H9 (cell line): ENCODE results near the gene TRAK1. TPM values are rescaled to one million over a fixed set of nuclear protein-coding genes. Genes with fewer than 3 reads are reported as not detected.

ENCODE experiments used
- DNase-seq: peaks from one replicate; pipeline ENCODE4 v3.0.0-alpha.2; 2017
- H2AFZ ChIP-seq: one replicate; pipeline ENCODE4 v1.6.1; 2013; ENCODE audit warnings: mild to moderate bottlenecking, low read length, control low read depth, moderate library complexity
- H2AK5ac ChIP-seq: 2 replicates; pipeline ENCODE4 v1.6.1; 2013; ENCODE audit warnings: low read length, control low read depth, mixed read lengths; ENCODE audit not compliant: insufficient read length
- H2BK120ac ChIP-seq: one replicate; pipeline ENCODE4 v1.6.1; 2013; ENCODE audit warnings: low read depth, mild to moderate bottlenecking, low read length, control low read depth, inconsistent platforms; ENCODE audit not compliant: poor library complexity, severe bottlenecking
- H2BK12ac ChIP-seq: 2 replicates; pipeline ENCODE4 v1.6.1; 2013; ENCODE audit warnings: low read length, control low read depth, mixed read lengths, low read depth; ENCODE audit not compliant: insufficient read length
- H2BK15ac ChIP-seq: 2 replicates; pipeline ENCODE4 v1.6.1; 2013; ENCODE audit warnings: low read depth, low read length, control low read depth
- H2BK20ac ChIP-seq: one replicate; pipeline ENCODE4 v1.6.1; 2013; ENCODE audit warnings: low read depth, mild to moderate bottlenecking, low read length, control low read depth, inconsistent platforms; ENCODE audit not compliant: poor library complexity, severe bottlenecking
- H2BK5ac ChIP-seq: 2 replicates; pipeline ENCODE4 v1.6.1; 2013; ENCODE audit warnings: low read length, control low read depth, mixed read lengths; ENCODE audit not compliant: insufficient read length
- H3K14ac ChIP-seq: 2 replicates; pipeline ENCODE4 v1.6.1; 2013; ENCODE audit warnings: low read length, control low read depth; ENCODE audit not compliant: insufficient read depth
- H3K18ac ChIP-seq: 2 replicates; pipeline ENCODE4 v1.6.1; 2013; ENCODE audit warnings: low read depth, mild to moderate bottlenecking, mixed read lengths, low read length, control low read depth; ENCODE audit not compliant: insufficient read length
- H3K23ac ChIP-seq: 2 replicates; pipeline ENCODE4 v1.6.1; 2013; ENCODE audit warnings: low read length, control low read depth, mixed read lengths, low read depth; ENCODE audit not compliant: insufficient read length
- H3K23me2 ChIP-seq: 2 replicates; pipeline ENCODE4 v1.6.1; 2013; ENCODE audit warnings: low read depth, mild to moderate bottlenecking, mixed read lengths, low read length, control low read depth; ENCODE audit not compliant: insufficient read length, poor library complexity, severe bottlenecking
- H3K27ac ChIP-seq: 2 replicates; pipeline ENCODE4 v1.5.1; 2013; ENCODE audit warnings: low read length, control low read depth, mixed read lengths, low read depth; ENCODE audit not compliant: insufficient read length
- H3K27me3 ChIP-seq: 2 replicates; pipeline ENCODE4 v1.6.1; 2013; ENCODE audit warnings: low read length, control low read depth, inconsistent platforms; ENCODE audit not compliant: insufficient read depth
- H3K4ac ChIP-seq: 2 replicates; pipeline ENCODE4 v1.6.1; 2013; ENCODE audit warnings: low read depth, mild to moderate bottlenecking, control low read depth, inconsistent platforms, low read length, moderate library complexity
- H3K4me1 ChIP-seq: 2 replicates; pipeline ENCODE4 v1.6.1; 2013; ENCODE audit warnings: low read length, control low read depth, inconsistent platforms; ENCODE audit not compliant: insufficient read depth
- H3K4me2 ChIP-seq: 2 replicates; pipeline ENCODE4 v1.6.1; 2013; ENCODE audit warnings: low read length, control low read depth, mixed read lengths; ENCODE audit not compliant: insufficient read length, insufficient read depth
- H3K56ac ChIP-seq: 2 replicates; pipeline ENCODE4 v1.6.1; 2013; ENCODE audit warnings: low read depth, mild to moderate bottlenecking, mixed read lengths, low read length, control low read depth; ENCODE audit not compliant: insufficient read length
- H3K79me1 ChIP-seq: 2 replicates; pipeline ENCODE4 v1.6.1; 2013; ENCODE audit warnings: low read depth, mild to moderate bottlenecking, moderate library complexity, low read length, control low read depth, inconsistent platforms; ENCODE audit not compliant: insufficient read depth, poor library complexity, severe bottlenecking
- H3K79me2 ChIP-seq: 2 replicates; pipeline ENCODE4 v1.6.1; 2013; ENCODE audit warnings: low read length, control low read depth, inconsistent platforms; ENCODE audit not compliant: insufficient read depth
- H3K9ac ChIP-seq: 2 replicates; pipeline ENCODE4 v1.6.1; 2013; ENCODE audit warnings: low read length, control low read depth, mixed read lengths; ENCODE audit not compliant: insufficient read length; ENCODE audit errors: extremely low read depth
- H3K9me3 ChIP-seq: one replicate; pipeline ENCODE4 v1.6.1; 2013; ENCODE audit warnings: low read depth, low read length, inconsistent platforms; ENCODE audit not compliant: control insufficient read depth
- H3T11ph ChIP-seq: one replicate; pipeline ENCODE4 v1.6.1; 2013; ENCODE audit warnings: mild to moderate bottlenecking, low read length, control low read depth, inconsistent platforms
- H4K20me1 ChIP-seq: one replicate; pipeline ENCODE4 v1.6.1; 2013; ENCODE audit not compliant: control insufficient read depth, insufficient read length, insufficient read depth
- H4K5ac ChIP-seq: 2 replicates; pipeline ENCODE4 v1.6.1; 2013; ENCODE audit warnings: low read depth, mild to moderate bottlenecking, mixed read lengths, low read length, control low read depth; ENCODE audit not compliant: insufficient read length
- H4K8ac ChIP-seq: replicated peaks from 2 replicates; pipeline ENCODE4 v1.6.1; 2013; ENCODE audit warnings: low read length, control low read depth, mixed read lengths, low read depth; ENCODE audit not compliant: insufficient read length
- H4K91ac ChIP-seq: 2 replicates; pipeline ENCODE4 v1.6.1; 2013; ENCODE audit warnings: low read depth, mild to moderate bottlenecking, moderate library complexity, mixed read lengths, low read length, control low read depth; ENCODE audit not compliant: insufficient read length
- H3K27ac Mint-ChIP-seq, 3 experiments: 2 replicates in 2 of 3; 3 replicates in 1 of 3; pipeline ENCODE4 v1.8.0; 2020 to 2021; ENCODE audit warnings: mixed read lengths in 3 of 3, mild to moderate bottlenecking in 1 of 3, moderate library complexity in 1 of 3
- H3K27me3 Mint-ChIP-seq: 2 replicates; pipeline ENCODE4 v1.8.0; 2021; ENCODE audit warnings: low read depth, mild to moderate bottlenecking, moderate library complexity, mixed read lengths
- H3K36me3 Mint-ChIP-seq, 3 experiments: 2 replicates in 2 of 3; 3 replicates in 1 of 3; pipeline ENCODE4 v1.8.0; 2020 to 2021; ENCODE audit warnings: low read depth in 3 of 3, mixed read lengths in 3 of 3; ENCODE audit not compliant: insufficient read depth in 1 of 3
- H3K4me1 Mint-ChIP-seq, 2 experiments: 2 replicates each; pipeline ENCODE4 v1.8.0; 2020; ENCODE audit warnings: mixed read lengths in 2 of 2
- H3K4me3 Mint-ChIP-seq, 2 experiments: 2 replicates in 1 of 2; 3 replicates in 1 of 2; pipeline ENCODE4 v1.8.0; 2020 to 2021; ENCODE audit warnings: mild to moderate bottlenecking in 2 of 2, mixed read lengths in 2 of 2, moderate library complexity in 1 of 2
- H3K9me3 Mint-ChIP-seq, 2 experiments: 2 replicates in 1 of 2; 3 replicates in 1 of 2; pipeline ENCODE4 v1.8.0; 2020; ENCODE audit warnings: mild to moderate bottlenecking in 2 of 2, mixed read lengths in 2 of 2, moderate library complexity in 1 of 2
- CTCF ChIP-seq: fragments of 200-600 bp; sonication (generic); conservative IDR thresholded peaks from 3 replicates; pipeline ENCODE4 v1.8.0; 2021; ENCODE audit warnings: antibody characterized with exemption, mild to moderate bottlenecking
- WGBS: extraction: QIAGEN DNeasy Blood & Tissue Kit; methylation state at CpG from one replicate; pipeline ENCODE4 v1.1.7; 2013; ENCODE audit warnings: missing lambda C conversion rate, low lambda C conversion rate, mixed read lengths; ENCODE audit not compliant: insufficient read length; ENCODE audit errors: extremely low coverage; 5-methylcytosine and 5-hydroxymethylcytosine counted together
- total RNA-seq: library from RNA; stranded (reverse); gene quantifications from 2 replicates; pipeline ENCODE4 v1.2.1, GENCODE V29; 2021

Gene TRAK1
- total RNA-seq, 1 experiment from 2014 or later = 34.2 TPM

DNA sequence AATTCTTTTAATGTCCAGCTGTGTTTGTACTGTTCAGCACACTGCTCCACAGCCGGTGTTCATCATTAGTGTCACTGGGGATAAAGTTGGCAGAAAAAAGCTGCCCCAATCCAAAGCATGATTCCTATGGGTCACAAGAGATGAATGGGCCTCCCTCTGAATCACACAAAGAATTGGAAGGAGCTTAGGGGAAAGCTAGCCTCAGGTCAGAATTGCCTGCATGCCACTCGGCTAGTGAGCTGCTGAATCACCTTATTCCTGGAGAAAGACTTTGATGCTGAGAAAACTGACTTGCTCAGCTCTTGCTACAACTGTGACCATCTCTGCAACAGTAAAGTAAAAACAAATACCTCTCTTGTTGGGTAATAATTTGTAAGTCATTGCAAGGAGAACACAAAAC lies 171.4 kb downstream of the TRAK1 start:
- no peak overlapping the region for H2BK20ac ChIP-seq
- no peak overlapping the region for H3K14ac ChIP-seq
- H2BK15ac ChIP-seq = no peak overlapping the region
- H3K27me3 ChIP-seq = peaks cover 14% of the 10 kb centered on the region; the same call in 1 of the 2 replicates
- H3K23ac ChIP-seq = no peak overlapping the region
- H3K9me3 Mint-ChIP-seq = peaks cover 4 to 5% of the 10 kb centered on the region in 2 experiments; a peak in 3 of 5 replicates
- peaks cover 77% of the 10 kb centered on the region for H3K27me3 Mint-ChIP-seq
- H2BK12ac ChIP-seq = no peak overlapping the region
- no peak overlapping the region for H2AFZ ChIP-seq
- no peaks in the 10 kb centered on the region for H3K79me2 ChIP-seq
- H3K4me1 ChIP-seq = no peaks in the 10 kb centered on the region
- H2BK5ac ChIP-seq = no peak overlapping the region
- H3K4me3 Mint-ChIP-seq = no peak overlapping the region
- no peak overlapping the region for H2AK5ac ChIP-seq
- no peaks in the 10 kb centered on the region for H3K79me1 ChIP-seq
- no peak for DNase-seq
- no peak overlapping the region for H3K27ac ChIP-seq
- H3K36me3 Mint-ChIP-seq = peaks cover 0 to 5% (median 0%) of the 10 kb centered on the region in 3 experiments; a peak in 1 of 7 replicates
- H3K9ac ChIP-seq = no peak overlapping the region
- H3K4me2 ChIP-seq = no peak overlapping the region
- H2BK120ac ChIP-seq = no peak overlapping the region
- no peaks in the 10 kb centered on the region for H4K20me1 ChIP-seq
- no peak overlapping the region for H3K18ac ChIP-seq
- H3K4me1 Mint-ChIP-seq = peaks cover 12 to 17% of the 10 kb centered on the region in 2 experiments
- no peak overlapping the region for H3K4ac ChIP-seq
- peaks cover 6% of the 10 kb centered on the region for H3K23me2 ChIP-seq
- H3K27ac Mint-ChIP-seq = no peak overlapping the region
- WGBS = no CpG with 5 or more reads among the region's 2 CpGs
- H4K5ac ChIP-seq = no peak overlapping the region
- H3T11ph ChIP-seq = no peak overlapping the region
- no peaks in the 10 kb centered on the region for H3K9me3 ChIP-seq
- H4K8ac ChIP-seq = no peak overlapping the region
- H4K91ac ChIP-seq = no peak overlapping the region
- no peak for TF ChIP-seq CTCF
- H3K56ac ChIP-seq = no peak overlapping the region
